Endothelial cell of umbilical vein (primary cell): Measurements from ENCODE around the gene FRY. TPM values are rescaled to one million over a fixed set of nuclear protein-coding genes. Genes with fewer than 3 reads are reported as not detected.

ENCODE experiments used
- BruUV-seq: library from RNA; stranded (reverse); fragments of 400-500 nt; replicated peaks from 2 replicates; lab custom pipeline; 2021; lab: Mats Ljungman, UMichigan
- CTCF ChIA-PET: fragments of 300-600, 350-600 bp; sonication (Branson Sonifier 250); formaldehyde crosslinking; loops from one replicate; lab custom pipeline; 2021; ENCODE audit warnings: antibody characterized with exemption, inconsistent platforms; lab: Charles Lee
- POLR2A ChIA-PET: fragments of 300-600, 350-600 bp; sonication (Branson Sonifier 250); formaldehyde crosslinking; loops from one replicate; lab custom pipeline; 2021; ENCODE audit warnings: antibody characterized with exemption, inconsistent platforms; lab: Charles Lee
- DNase-seq: peaks from one replicate; pipeline ENCODE4 v3.0.0-alpha.2; 2011; ENCODE audit warnings: low read depth, low spot score
- FAIRE-seq: peaks from 2 replicates; lab custom pipeline; 2011; peaks lifted over from hg19 to GRCh38; lab: Jason Lieb, UNC
- H2AFZ ChIP-seq: 2 replicates; pipeline ENCODE4 v1.6.0; 2012; ENCODE audit warnings: low read depth, low read length, control low read depth, inconsistent platforms
- H3K27ac ChIP-seq: 2 replicates; pipeline ENCODE4 v1.5.1; 2011; ENCODE audit warnings: low read depth, mild to moderate bottlenecking, control low read depth, low read length, moderate library complexity; ENCODE audit not compliant: insufficient read depth
- H3K27me3 ChIP-seq, 2 experiments: 2 replicates each; pipeline versions ENCODE4 v1.6.0 to v1.6.1; 2011; ENCODE audit warnings: low read length in 2 of 2, mixed read lengths in 1 of 2; ENCODE audit not compliant: control insufficient read depth in 2 of 2, insufficient read depth in 2 of 2
- H3K36me3 ChIP-seq, 2 experiments: 2 replicates in 1 of 2; 3 replicates in 1 of 2; pipeline ENCODE4 v1.5.1; 2011; ENCODE audit warnings: low read length in 2 of 2, mild to moderate bottlenecking in 1 of 2, moderate library complexity in 1 of 2; ENCODE audit not compliant: control insufficient read depth in 2 of 2, insufficient read depth in 2 of 2; ENCODE audit errors: extremely low read depth in 1 of 2
- H3K4me1 ChIP-seq: 3 replicates; pipeline ENCODE4 v1.5.1; 2011; ENCODE audit warnings: mild to moderate bottlenecking, low read length; ENCODE audit not compliant: control insufficient read depth, insufficient read depth; ENCODE audit errors: extremely low read depth
- H3K4me2 ChIP-seq: 2 replicates; pipeline ENCODE4 v1.6.1; 2011; ENCODE audit warnings: low read length, control low read depth, mixed read lengths; ENCODE audit not compliant: insufficient read depth
- H3K4me3 ChIP-seq, 3 experiments: fragments of 200-600 bp in 1 of 3; sonication (generic), shearing (Covaris generic) in 1 of 3; replicated peaks in 1 of 3; 2 replicates each; pipeline ENCODE4 v1.5.1; 2011 to 2016; ENCODE audit warnings: control low read depth in 3 of 3, low read length in 3 of 3, mild to moderate bottlenecking in 2 of 3, inconsistent platforms in 1 of 3, low read depth in 1 of 3, moderate library complexity in 1 of 3; ENCODE audit not compliant: insufficient read depth in 1 of 3
- H3K79me2 ChIP-seq: 2 replicates; pipeline ENCODE4 v1.6.0; 2012; ENCODE audit warnings: low read length, inconsistent platforms; ENCODE audit not compliant: control insufficient read depth, insufficient read depth
- H3K9ac ChIP-seq: replicated peaks from 2 replicates; pipeline ENCODE3; 2011; ENCODE audit warnings: low read length, control low read depth; ENCODE audit not compliant: insufficient read depth; ENCODE audit errors: extremely low read depth
- H3K9me1 ChIP-seq: replicated peaks from 3 replicates; pipeline ENCODE4 v1.6.0; 2011; ENCODE audit warnings: mild to moderate bottlenecking, low read length; ENCODE audit not compliant: control insufficient read depth, insufficient read depth; ENCODE audit errors: extremely low read depth
- H3K9me3 ChIP-seq: replicated peaks from 2 replicates; pipeline ENCODE4 v1.5.1; 2012; ENCODE audit warnings: low read length, inconsistent platforms; ENCODE audit not compliant: control insufficient read depth, insufficient read depth
- H4K20me1 ChIP-seq: replicated peaks from 2 replicates; pipeline ENCODE3; 2011; ENCODE audit warnings: mild to moderate bottlenecking, low read length; ENCODE audit not compliant: control insufficient read depth, insufficient read depth; ENCODE audit errors: extremely low read depth
- CTCF ChIP-seq, 2 donors: IDR thresholded peaks; 1 replicate in 1 of 2; 2 replicates in 1 of 2; pipeline ENCODE4 v1.5.1; 2011; ENCODE audit warnings: low read length in 2 of 2, mild to moderate bottlenecking in 2 of 2, moderate library complexity in 2 of 2, control low read depth in 1 of 2, inconsistent platforms in 1 of 2, low read depth in 1 of 2; ENCODE audit not compliant: insufficient read depth in 1 of 2; ENCODE audit errors: extremely low read depth in 1 of 2
- EZH2 ChIP-seq: IDR thresholded peaks from 2 replicates; pipeline ENCODE4 v1.6.1; 2012; ENCODE audit warnings: borderline replicate concordance, low read depth, mild to moderate bottlenecking, moderate library complexity, low read length, inconsistent platforms; ENCODE audit not compliant: severe bottlenecking
- FOS ChIP-seq: IDR thresholded peaks from 2 replicates; pipeline ENCODE4 v1.6.1; 2011; ENCODE audit warnings: mild to moderate bottlenecking, low read length, moderate library complexity, borderline replicate concordance; ENCODE audit not compliant: insufficient read depth
- GATA2 ChIP-seq: IDR thresholded peaks from 2 replicates; pipeline ENCODE4 v1.7.0; 2011; ENCODE audit warnings: low read depth, mild to moderate bottlenecking, moderate library complexity, mixed read lengths, low read length; ENCODE audit not compliant: insufficient read length, insufficient read depth
- JUN ChIP-seq: IDR thresholded peaks from 2 replicates; pipeline ENCODE4 v1.6.1; 2011; ENCODE audit warnings: borderline replicate concordance, low read depth; ENCODE audit not compliant: insufficient read length, insufficient read depth
- MYC ChIP-seq: IDR thresholded peaks from one replicate; pipeline ENCODE4 v1.6.1; 2011; ENCODE audit warnings: mild to moderate bottlenecking, low read depth, low read length
- POLR2A ChIP-seq: IDR thresholded peaks from 2 replicates; pipeline ENCODE4 v1.6.1; 2012; ENCODE audit warnings: low read depth, mild to moderate bottlenecking, control low read depth, low read length
- POLR2AphosphoS5 ChIP-seq: IDR thresholded peaks from 2 replicates; pipeline ENCODE4 v1.6.1; 2012; ENCODE audit warnings: low read depth, mild to moderate bottlenecking, control low read depth, low read length, moderate library complexity; ENCODE audit not compliant: insufficient read depth
- dilution Hi-C: fragments of 300-500 bp; cut with MboI; formaldehyde crosslinking; loops from one replicate; pipeline ENCODE4 v1.15.0; 2019; ENCODE audit warnings: low sequenced_read_pairs; ENCODE audit not compliant: extremely low pct_ligation_motif_present
- intact Hi-C: fragments of 100-400 bp; cut with micrococcal nuclease; formaldehyde crosslinking; loops from one replicate; pipeline ENCODE4 v1.10.0; 2022
- polyA plus RNA-seq, 4 experiments: library from polyadenylated mRNA; depleted of rRNA in 3 of 4; stranded (reverse) in 3 of 4; unstranded in 1 of 4; fragments of >200 nt; gene quantifications; 2 replicates each; pipeline versions ENCODE4 v1.2.1 to v1.2.3, GENCODE V29; 2011 to 2012; ENCODE audit warnings: missing spikeins in 1 of 4
- total RNA-seq: library from RNA; stranded (reverse); gene quantifications from 2 replicates; pipeline ENCODE4 v1.2.3, GENCODE V29; 2021
- TF ChIP-seq, protein P1 (sequence below): IDR thresholded peaks from 2 replicates; pipeline ENCODE4 v1.6.1; 2011; ENCODE audit not compliant: insufficient read depth, insufficient read length

The FRY gene
- total and polyA plus RNA-seq, 2 donors (not counting 3 experiments of a cell fraction or from before 2014, with no cell fraction given), result 57.3 to 75.8 TPM

DNA sequence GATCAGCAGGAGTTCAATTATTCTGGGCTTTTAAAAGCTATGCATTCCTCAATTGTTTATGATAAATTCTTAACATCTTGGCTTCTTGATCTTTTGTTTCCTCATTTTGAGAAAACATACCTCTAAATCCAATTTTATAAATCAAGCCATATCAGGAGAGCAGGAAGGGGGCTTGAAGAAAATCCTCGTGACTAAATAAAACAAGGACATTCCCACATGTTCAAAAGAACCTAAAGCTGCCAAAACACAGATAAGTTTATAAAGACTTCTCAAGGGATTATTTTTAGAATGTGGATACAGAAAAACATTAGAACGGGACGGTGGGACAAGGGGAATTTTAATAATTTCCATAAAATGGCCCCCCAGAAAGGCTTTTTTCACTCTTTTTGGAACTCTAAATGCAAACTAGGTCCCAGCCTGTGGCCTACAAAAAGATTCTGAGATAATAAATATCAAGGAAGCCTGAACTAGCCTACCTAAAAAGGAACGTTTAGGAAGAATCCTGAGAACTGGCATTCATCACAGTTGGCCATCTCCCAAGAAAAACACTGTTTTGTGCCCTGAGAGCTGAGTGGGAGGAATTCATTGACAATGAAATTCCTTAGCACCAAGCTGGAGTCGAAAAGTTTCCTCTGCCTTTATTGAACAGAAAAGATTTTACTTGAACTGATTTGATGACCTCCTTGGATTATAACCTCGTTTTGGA is 253.5 kb downstream of the FRY start:
- peak overlapping the region; percentile 3 for H2AFZ ChIP-seq
- H3K4me3 ChIP-seq, result no peak overlapping the region
- H3K27me3 ChIP-seq, result no peaks in the 10 kb centered on the region
- no peaks in the 10 kb centered on the region for H4K20me1 ChIP-seq
- FAIRE-seq, result peak; percentile 89
- TF ChIP-seq EZH2, result no peak
- TF ChIP-seq MYC, result no peak
- no peak for TF ChIP-seq CTCF (IDR thresholded peaks at IDR 0.05; ENCODE audit: extremely low read depth in 1 of 2, insufficient read depth in 1 of 2, low read depth in 1 of 2, low read length in 2 of 2)
- TF ChIP-seq JUN, result peak; percentile 11
- TF ChIP-seq POLR2AphosphoS5, result no peak
- TF ChIP-seq POLR2A, result no peak
- TF ChIP-seq FOS, result no peak
- TF ChIP-seq, protein P1, sequence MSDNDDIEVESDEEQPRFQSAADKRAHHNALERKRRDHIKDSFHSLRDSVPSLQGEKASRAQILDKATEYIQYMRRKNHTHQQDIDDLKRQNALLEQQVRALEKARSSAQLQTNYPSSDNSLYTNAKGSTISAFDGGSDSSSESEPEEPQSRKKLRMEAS, result peak; percentile 8
- TF ChIP-seq GATA2, result peak; percentile 78
- DNase-seq, result peak; percentile 98
- intact Hi-C loops (loop anchor here (1.0 to 2.0 kb wide), 4 partner anchors 13 to 38 kb away; no protein-coding TSS in a partner anchor), dilution Hi-C loops (no loop called here)
- H3K9me3 ChIP-seq, result no peaks in the 10 kb centered on the region
- no peaks in the 10 kb centered on the region for H3K9me1 ChIP-seq
- BruUV-seq, result TSS peak; percentile 66
- peaks cover 27% of the 10 kb centered on the region for H3K4me1 ChIP-seq
- CTCF ChIA-PET, result interaction anchor here (0.8 to 2.5 kb wide), 11 partner anchors 9 to 141 kb away, joined by 3 to 19 read pairs (median 4); no protein-coding TSS in a partner anchor
- H3K79me2 ChIP-seq, result no peaks in the 10 kb centered on the region
- peak overlapping the region; percentile 28 for H3K9ac ChIP-seq
- POLR2A ChIA-PET, result interaction anchor here (1.3 kb wide), 1 partner anchor 21 kb away, joined by 5 read pairs; no protein-coding TSS in a partner anchor
- peak overlapping the region; percentile 48 for H3K4me2 ChIP-seq
- H3K27ac ChIP-seq, result peak overlapping the region; percentile 82
- H3K36me3 ChIP-seq, result peaks cover 8% of the 10 kb centered on the region in 2 experiments
